GM21576 (cell line): Measurements from ENCODE around the gene NRGN.
A peak's percentile ranks its signal among the peaks of the same experiment; 100 is the strongest.
"Not testable (repeated sequence)": the region's sequence is repeated elsewhere in the genome, so short reads cannot be mapped to it uniquely, and the experiment has no call there.

Experiments
- ATAC-seq: cut with Tn5 transposase; IDR thresholded peaks from one replicate; pipeline ENCODE4 v1.9.1; 2021; ENCODE audit warnings: mild to moderate bottlenecking, moderate library complexity; ENCODE audit not compliant: unreplicated experiment

The NRGN gene

GRCh38 chr11:124756033-124756752, 16.5 kb downstream of the NRGN start:
- ATAC-seq: no peak

DNA sequence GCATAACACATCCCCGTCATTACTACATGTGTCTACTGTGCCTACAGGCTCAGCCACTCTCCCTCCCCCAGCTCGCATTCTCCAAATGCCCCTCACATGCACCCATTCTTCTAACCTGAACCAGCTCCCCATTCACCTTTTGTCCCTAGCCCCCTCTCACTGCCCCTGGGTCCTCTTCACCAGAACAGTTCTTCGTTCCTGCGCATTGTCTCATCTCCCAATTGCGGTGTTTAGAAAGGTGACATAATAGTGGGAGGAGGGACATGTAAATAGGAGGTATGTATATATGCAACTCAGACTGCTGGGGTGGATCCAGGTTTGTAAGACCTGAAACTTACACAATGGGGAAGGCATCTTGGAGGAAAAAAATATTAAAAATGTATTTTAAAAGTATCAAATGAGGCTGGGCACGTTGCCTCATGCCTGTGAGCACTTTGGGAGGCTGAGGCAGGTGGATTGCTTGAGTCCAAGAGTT, 17.0 kb downstream of the NRGN start:
- ATAC-seq: no peak

GRCh38 chr11:124757320-124757719, 17.6 kb downstream of the NRGN start:
- no peak for ATAC-seq

DNA sequence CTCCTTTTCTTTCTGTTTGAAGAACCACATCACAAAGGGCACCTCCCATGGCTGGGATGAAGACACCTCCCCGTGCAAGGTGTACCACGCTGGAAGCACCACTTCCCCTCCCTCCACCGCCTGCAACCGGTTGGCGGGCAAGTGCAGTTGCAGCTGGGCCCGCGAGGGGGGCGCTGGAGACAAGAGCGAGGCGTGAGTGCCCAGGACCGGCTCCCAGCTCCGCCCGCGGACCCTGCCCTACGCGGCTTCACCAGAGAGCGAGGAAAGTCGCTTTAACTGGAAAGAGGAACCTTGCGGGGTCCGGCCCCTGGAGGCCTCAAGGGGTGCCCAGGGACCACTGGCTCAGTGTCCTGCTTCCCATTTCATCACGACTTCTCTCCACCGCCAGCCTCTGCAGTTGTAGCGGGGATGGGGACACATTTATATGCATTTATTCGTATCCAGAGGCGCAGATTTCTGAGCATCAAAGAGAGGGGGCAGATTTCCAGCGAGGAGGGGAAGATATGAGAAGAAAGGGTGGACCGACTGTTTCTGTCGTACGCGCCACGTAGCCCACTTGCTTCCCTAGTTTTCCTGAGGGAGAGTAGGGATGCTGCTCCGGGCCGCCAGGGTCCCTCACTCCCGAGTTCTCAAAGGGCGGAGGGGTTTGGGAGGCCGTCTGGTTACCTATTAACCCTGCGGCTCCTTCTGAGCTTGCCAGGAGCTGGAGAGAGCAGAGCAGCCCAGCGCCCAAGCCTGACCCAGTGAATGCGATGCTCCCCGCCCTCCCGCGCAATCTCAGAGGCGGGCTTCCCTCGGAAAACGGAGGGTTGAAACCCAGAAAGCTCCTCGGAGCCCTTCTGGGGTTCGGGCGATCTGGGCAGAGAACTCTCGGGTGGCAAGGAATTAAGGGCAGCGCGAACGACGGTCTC, 18.9 kb downstream of the NRGN start:
- ATAC-seq: peak; percentile 44

GRCh38 chr11:124759266-124760204, 19.8 kb downstream of the NRGN start:
- ATAC-seq: no peak

GRCh38 chr11:124760205-124760652, 20.5 kb downstream of the NRGN start:
- ATAC-seq: no peak

DNA sequence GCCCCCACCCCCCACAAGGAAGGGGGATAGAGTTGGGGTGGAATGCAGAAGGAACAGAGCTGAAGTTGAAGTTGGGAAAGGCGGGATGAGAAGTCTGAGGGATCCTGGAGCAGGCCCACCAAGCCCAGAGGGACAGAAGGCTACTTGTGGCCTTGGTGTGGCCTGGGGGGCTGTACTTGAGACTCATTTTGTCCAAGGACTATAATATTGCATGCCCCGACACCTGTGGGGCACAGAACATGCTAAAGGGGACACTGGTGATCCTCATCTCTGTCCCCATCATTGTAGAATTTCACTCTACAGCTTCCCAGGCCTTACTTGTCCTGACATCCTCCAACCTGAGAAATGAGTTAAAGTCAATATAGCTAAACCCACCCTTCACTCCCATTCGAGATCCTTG, 21.1 kb downstream of the NRGN start:
- no peak for ATAC-seq

DNA sequence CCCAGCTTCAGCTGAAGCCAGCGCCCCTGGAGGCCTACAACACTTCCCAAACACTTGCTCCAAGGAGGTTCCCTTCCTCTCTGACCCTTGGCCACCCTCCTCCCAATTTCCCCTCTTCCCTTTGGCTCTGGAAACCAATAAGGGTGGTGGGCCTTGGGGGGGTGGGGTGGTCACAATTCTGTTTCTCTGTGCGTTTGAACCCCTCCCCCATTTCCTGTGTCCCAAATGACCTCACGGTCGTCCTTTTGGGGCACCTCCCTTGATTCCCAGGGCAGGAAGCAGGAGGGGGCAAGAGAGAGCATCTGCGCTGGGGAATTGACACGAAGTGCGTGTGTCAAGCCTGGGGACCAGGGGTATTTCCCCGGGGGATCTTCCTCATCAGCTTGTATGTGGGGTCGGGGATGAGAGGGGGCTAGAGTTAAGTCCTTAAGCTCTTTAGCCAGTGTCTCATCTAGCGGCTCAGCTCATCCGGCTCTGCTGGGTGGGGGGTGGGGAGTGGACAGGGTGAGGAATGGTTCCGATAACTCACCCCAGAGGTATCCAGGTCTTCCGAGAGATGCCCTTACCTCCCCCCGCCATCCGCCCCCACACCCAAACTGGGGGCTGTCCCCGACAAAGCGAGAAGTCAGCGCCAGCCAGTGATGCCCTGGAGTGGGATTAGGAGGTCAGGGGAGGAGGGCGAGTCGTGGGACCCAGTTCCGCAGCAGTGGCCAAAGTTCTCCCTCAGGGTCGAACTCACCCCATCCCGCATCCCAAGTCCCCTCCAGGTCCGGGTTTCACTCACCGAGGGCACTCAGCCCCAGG, 21.8 kb downstream of the NRGN start:
- no peak for ATAC-seq

GRCh38 chr11:124762105-124762623, 22.4 kb downstream of the NRGN start, which contains the start of gene ESAM:
Gene ESAM (minus strand): TSS chr11:124762290. CDS start chr11:124762154, 136 bp downstream.
- peak; percentile 56 for ATAC-seq

GRCh38 chr11:124762624-124763155, 22.9 kb downstream of the NRGN start:
- peak; percentile 13 for ATAC-seq

GRCh38 chr11:124763156-124763947, 23.6 kb downstream of the NRGN start:
- ATAC-seq: peak; percentile 21

- ATAC-seq: no peak
Measured at GRCh38 chr11:124766156-124766555, 26.4 kb downstream of the NRGN start.

DNA sequence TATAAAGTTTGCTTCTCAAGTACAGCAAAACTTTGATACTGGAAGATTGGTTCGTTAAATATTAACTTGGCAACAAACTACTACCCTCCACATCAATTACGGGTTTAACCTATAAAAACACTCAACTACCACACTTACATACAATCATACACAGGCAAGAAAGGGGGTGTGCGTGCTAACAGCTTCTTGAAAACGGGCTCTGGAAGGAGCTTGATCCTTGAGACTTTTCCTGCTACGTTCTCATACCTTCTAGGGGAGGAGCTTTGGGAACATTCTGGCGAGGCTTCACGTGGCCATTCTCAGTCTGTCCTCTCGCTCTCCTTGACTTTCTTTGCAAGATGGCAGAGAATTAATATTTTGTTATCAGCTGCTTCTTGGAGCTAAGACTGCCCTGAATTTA, 29.2 kb downstream of the NRGN start:
- no peak for ATAC-seq

GRCh38 chr11:124769806-124770774, 30.3 kb downstream of the NRGN start:
- ATAC-seq: no peak

GRCh38 chr11:124770959-124771358, 31.2 kb downstream of the NRGN start:
- ATAC-seq: not testable (repeated sequence)

GRCh38 chr11:124776865-124777645, 37.3 kb downstream of the NRGN start:
- no peak for ATAC-seq

- no peak for ATAC-seq
Measured at GRCh38 chr11:124778281-124778680, 38.5 kb downstream of the NRGN start.
